ENCODE measurements around the gene VTCN1. TPM values are rescaled to one million over a fixed set of nuclear protein-coding genes. Genes with fewer than 3 reads are reported as not detected.

Gene VTCN1
- total RNA-seq, 4 donors from 2014 or later = 1.7 to 9.4 (median 3.4) TPM

DNA sequence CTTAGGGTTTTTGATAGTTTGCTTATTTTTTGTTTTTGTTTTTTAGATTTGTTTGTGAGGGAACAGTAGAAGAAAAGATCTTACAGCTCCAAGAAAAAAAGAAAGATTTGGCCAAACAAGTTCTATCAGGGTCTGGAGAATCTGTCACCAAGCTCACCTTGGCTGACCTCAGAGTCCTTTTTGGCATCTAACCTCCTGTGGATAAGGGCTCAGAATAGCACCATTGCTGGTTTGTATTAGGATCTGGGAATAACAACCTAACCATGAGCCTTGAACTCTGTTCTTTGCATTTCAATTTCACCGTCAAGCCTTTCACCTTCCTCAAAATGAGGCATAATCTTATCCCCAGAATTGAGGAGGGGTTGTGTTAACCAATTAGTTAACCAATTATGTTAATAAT is 109.4 kb downstream of the VTCN1 start:
- no peak overlapping the region for H3K4me3 ChIP-seq
- 97% methylated on average over 1 of the region's 1 CpG for WGBS
- no peaks in the 10 kb centered on the region for H3K9me3 ChIP-seq
- no peaks in the 10 kb centered on the region for H3K27me3 ChIP-seq
- no peaks in the 10 kb centered on the region for H3K4me1 ChIP-seq
- no peak overlapping the region for H3K27ac ChIP-seq
- peaks cover 42% of the 10 kb centered on the region for H3K36me3 ChIP-seq
- TF ChIP-seq POLR2A (IDR thresholded peaks at IDR 0.05) = no peak
- TF ChIP-seq, protein P1, sequence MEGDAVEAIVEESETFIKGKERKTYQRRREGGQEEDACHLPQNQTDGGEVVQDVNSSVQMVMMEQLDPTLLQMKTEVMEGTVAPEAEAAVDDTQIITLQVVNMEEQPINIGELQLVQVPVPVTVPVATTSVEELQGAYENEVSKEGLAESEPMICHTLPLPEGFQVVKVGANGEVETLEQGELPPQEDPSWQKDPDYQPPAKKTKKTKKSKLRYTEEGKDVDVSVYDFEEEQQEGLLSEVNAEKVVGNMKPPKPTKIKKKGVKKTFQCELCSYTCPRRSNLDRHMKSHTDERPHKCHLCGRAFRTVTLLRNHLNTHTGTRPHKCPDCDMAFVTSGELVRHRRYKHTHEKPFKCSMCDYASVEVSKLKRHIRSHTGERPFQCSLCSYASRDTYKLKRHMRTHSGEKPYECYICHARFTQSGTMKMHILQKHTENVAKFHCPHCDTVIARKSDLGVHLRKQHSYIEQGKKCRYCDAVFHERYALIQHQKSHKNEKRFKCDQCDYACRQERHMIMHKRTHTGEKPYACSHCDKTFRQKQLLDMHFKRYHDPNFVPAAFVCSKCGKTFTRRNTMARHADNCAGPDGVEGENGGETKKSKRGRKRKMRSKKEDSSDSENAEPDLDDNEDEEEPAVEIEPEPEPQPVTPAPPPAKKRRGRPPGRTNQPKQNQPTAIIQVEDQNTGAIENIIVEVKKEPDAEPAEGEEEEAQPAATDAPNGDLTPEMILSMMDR (IDR thresholded peaks at IDR 0.05) = no peak
- no peak for TF ChIP-seq EP300 (IDR thresholded peaks at IDR 0.05)
- TF ChIP-seq POLR2AphosphoS5 (IDR thresholded peaks at IDR 0.05) = no peak
- no peak for DNase-seq (ENCODE audit: low spot score in 2 of 2)

DNA sequence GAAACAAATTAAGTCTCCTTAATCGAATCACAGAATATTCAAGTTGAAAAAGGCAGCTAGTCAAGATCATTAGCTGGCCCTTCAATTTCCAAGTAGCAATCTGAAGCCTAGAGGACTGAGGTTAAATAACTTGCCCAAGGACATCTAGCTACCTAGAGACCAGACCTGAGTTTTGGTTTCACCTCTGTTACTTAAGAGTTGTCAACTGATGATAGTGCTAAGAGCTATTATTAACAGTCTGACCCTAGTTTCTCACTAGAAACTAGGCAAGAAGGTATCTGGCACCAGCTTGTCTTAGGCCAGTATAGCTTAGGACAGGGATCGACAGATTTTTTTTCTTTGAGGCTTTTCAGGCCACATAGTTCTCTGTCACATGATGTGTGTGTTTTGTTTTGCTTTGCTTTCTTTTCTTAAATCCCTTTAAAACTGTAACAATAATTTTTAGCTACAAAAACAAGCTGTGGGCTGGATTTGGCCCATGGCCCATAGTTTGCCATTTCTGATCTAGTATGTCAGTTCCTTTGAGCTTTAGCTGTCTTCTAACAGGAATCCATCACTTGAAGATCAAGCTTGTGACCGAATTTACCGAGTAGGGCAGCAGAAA is 112.3 kb downstream of the VTCN1 start:
- TF ChIP-seq POLR2A (IDR thresholded peaks at IDR 0.05) (no peak), EP300 (IDR thresholded peaks at IDR 0.05) (no peak), POLR2AphosphoS5 (IDR thresholded peaks at IDR 0.05) (no peak)
- TF ChIP-seq, protein P1 (IDR thresholded peaks at IDR 0.05) = no peak
- 79% methylated on average over 4 of the region's 4 CpGs for WGBS
- no peak for DNase-seq (ENCODE audit: low spot score in 2 of 2)
- Histone ChIP-seq H3K4me3 (no peak overlapping the region), H3K27ac (no peak overlapping the region), H3K27me3 (no peaks in the 10 kb centered on the region), H3K4me1 (peaks cover 5% of the 10 kb centered on the region), H3K36me3 (peaks cover 49% of the 10 kb centered on the region), H3K9me3 (no peaks in the 10 kb centered on the region)

DNA sequence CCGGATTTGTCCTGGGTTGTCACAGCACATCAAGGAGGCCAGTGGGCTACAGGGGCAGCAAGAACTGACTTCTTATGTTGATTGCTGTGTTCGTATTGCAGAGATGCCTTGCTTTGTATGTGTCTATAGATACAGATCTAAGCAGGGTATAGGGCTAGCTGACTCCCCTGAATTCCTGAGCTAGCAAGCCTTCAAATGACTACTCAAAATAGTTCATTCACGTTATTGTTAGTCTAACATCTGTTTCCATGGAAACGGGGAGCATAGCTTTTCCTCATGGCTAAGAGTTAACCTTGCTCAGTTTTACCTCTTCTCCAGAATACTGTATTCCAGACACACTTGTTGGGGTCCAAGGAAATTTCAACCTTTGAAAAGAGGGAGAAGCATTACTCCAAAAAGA is 113.3 kb downstream of the VTCN1 start:
- no peaks in the 10 kb centered on the region for H3K27me3 ChIP-seq
- DNase-seq (ENCODE audit: low spot score in 2 of 2) = no peak
- H3K27ac ChIP-seq = no peak overlapping the region
- H3K36me3 ChIP-seq = peaks cover 48% of the 10 kb centered on the region
- peaks cover 9% of the 10 kb centered on the region for H3K4me1 ChIP-seq
- no peak overlapping the region for H3K4me3 ChIP-seq
- no peaks in the 10 kb centered on the region for H3K9me3 ChIP-seq
- 83% methylated on average over 4 of the region's 4 CpGs for WGBS
- TF ChIP-seq EP300 (IDR thresholded peaks at IDR 0.05) (no peak), POLR2A (IDR thresholded peaks at IDR 0.05) (no peak), POLR2AphosphoS5 (IDR thresholded peaks at IDR 0.05) (no peak)
- TF ChIP-seq, protein P1 (IDR thresholded peaks at IDR 0.05) = no peak

DNA sequence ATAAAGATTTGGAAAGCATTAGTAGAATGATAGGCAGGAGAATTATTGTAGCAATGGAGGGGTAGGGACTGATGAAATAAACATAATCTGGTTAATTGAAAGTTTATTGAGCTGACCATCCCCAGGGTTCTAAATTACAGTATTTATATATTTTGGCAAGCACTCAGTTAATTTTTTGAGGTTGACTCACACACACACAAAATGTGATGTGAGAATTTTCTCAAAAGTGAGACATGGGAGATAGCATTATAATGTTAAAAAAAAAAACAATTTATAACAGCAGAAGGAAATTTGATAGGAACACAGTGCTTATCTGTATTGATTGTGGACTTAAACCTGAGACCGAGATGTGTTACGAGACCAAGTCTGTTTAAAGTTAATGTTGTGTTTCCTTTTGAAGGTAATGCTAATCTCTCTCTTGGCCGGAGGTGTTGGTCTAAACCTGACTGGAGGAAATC is 113.7 kb downstream of the VTCN1 start:
- WGBS = 94% methylated on average over 3 of the region's 3 CpGs
- Histone ChIP-seq H3K36me3 (peaks cover 48% of the 10 kb centered on the region), H3K27me3 (no peaks in the 10 kb centered on the region), H3K4me1 (peaks cover 9% of the 10 kb centered on the region), H3K9me3 (no peaks in the 10 kb centered on the region), H3K27ac (no peak overlapping the region), H3K4me3 (no peak overlapping the region)
- no peak for TF ChIP-seq POLR2A (IDR thresholded peaks at IDR 0.05)
- no peak for TF ChIP-seq EP300 (IDR thresholded peaks at IDR 0.05)
- TF ChIP-seq, protein P1 (IDR thresholded peaks at IDR 0.05) = no peak
- no peak for TF ChIP-seq POLR2AphosphoS5 (IDR thresholded peaks at IDR 0.05)
- DNase-seq (ENCODE audit: low spot score in 2 of 2) = no peak

DNA sequence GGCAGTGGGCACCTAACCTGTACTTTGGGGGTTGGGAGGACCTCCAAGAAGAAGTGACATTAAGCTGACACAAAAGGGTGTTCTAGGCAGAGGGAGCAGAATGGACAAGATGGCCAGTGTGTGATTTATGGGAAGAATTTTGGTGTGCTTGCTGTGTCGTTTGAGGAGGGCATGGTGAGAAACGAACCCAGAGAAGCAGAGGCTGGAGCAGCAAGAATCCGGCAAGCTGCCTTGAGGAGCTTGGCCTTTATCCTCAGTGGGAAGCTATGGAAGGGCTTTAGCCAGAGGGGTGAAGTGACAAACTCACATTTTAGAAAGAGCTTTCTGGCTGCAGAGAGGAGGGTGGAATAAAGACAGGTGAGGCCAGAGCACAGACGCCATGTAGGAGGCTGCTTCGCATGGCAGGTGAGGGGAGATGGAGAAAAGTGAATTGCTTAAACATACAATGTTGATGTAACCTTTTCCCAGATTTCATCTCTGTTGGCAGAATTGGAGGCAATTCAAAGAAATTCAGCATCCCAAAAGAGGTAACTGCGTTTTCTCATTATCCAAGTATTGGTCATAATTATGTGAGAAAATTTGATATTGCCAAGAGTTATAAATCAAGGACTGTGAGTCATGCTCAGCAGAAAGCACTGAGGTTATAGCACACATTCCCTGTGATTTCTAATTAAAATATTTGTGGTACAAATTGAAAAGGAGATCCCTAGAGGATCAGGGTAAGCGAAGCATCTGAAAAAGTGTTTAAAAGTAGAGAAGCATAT is 115.7 kb downstream of the VTCN1 start:
- Histone ChIP-seq H3K9me3 (no peaks in the 10 kb centered on the region), H3K4me3 (no peak overlapping the region), H3K27ac (no peak overlapping the region), H3K36me3 (peaks cover 58% of the 10 kb centered on the region), H3K27me3 (no peaks in the 10 kb centered on the region), H3K4me1 (peaks cover 9% of the 10 kb centered on the region)
- 77% methylated on average over 7 of the region's 7 CpGs for WGBS
- DNase-seq (ENCODE audit: low spot score in 2 of 2) = no peak
- TF ChIP-seq, protein P1 (IDR thresholded peaks at IDR 0.05) = no peak
- TF ChIP-seq POLR2A (IDR thresholded peaks at IDR 0.05) (no peak), EP300 (IDR thresholded peaks at IDR 0.05) (no peak), POLR2AphosphoS5 (IDR thresholded peaks at IDR 0.05) (no peak)

Measured in suprapubic skin (tissue), 4 donors.